Thoracic aorta (tissue), 2 donors: ENCODE measurements around the gene EIPR1. TPM values are rescaled to one million over a fixed set of nuclear protein-coding genes. Genes with fewer than 3 reads are reported as not detected.

ENCODE experiments used
- ATAC-seq: fragments of 150-250 bp; one replicate; pipeline ENCODE4 v1.8.0; 2017; ENCODE audit warnings: low read depth; ENCODE audit not compliant: insufficient number of reproducible peaks, low FRiP score
- DNase-seq: peaks from one replicate; pipeline ENCODE4 v3.0.0-alpha.2; 2020; ENCODE audit warnings: low spot score
- H3K27ac ChIP-seq, 2 donors: fragments of 200-600 bp; sonication (generic); 1 replicate in 1 of 2; 2 replicates in 1 of 2; pipeline ENCODE4 v1.5.1; 2016; ENCODE audit warnings: mild to moderate bottlenecking in 2 of 2, moderate library complexity in 2 of 2
- H3K27me3 ChIP-seq: fragments of 200-600 bp; sonication (generic); replicated peaks from 2 replicates; pipeline ENCODE4 v1.6.0; 2016; ENCODE audit warnings: mild to moderate bottlenecking; ENCODE audit not compliant: insufficient read depth
- H3K36me3 ChIP-seq: fragments of 200-600 bp; sonication (generic); one replicate; pipeline ENCODE4 v1.5.1; 2016
- H3K4me1 ChIP-seq, 2 donors: fragments of 200-600 bp; sonication (generic); 1 replicate in 1 of 2; 2 replicates in 1 of 2; pipeline versions ENCODE4 v1.5.1 to v1.6.0; 2016; ENCODE audit warnings: low read depth in 2 of 2, mild to moderate bottlenecking in 1 of 2; ENCODE audit not compliant: control insufficient read depth in 1 of 2
- H3K4me3 ChIP-seq: fragments of 200-600 bp; sonication (generic); 2 replicates; pipeline ENCODE4 v1.5.1; 2016; ENCODE audit warnings: mild to moderate bottlenecking
- H3K9me3 ChIP-seq: fragments of 200-600 bp; sonication (generic); 2 replicates; pipeline ENCODE4 v1.5.1; 2016
- CTCF ChIP-seq: fragments of 200-600 bp; sonication (generic); IDR thresholded peaks from one replicate; pipeline ENCODE4 v1.5.1; 2019; ENCODE audit warnings: antibody characterized with exemption
- total RNA-seq, 2 donors: library from RNA; depleted of rRNA; stranded (reverse); fragments of >200 nt; gene quantifications; one replicate each; pipeline versions ENCODE4 v1.1.0 to v1.2.3, GENCODE V29; 2016

EIPR1 gene
- 10 to 100 TPM; 17.9 to 40.6 TPM for total RNA-seq

- peak within 1 kb of the TSS; percentile 86 to 92 for H3K27ac ChIP-seq
- H3K4me1 ChIP-seq, result peaks cover 14 to 25% of the 10 kb centered on the region in 2 donors
- no peaks in the 10 kb centered on the region for H3K9me3 ChIP-seq
- no peaks in the 10 kb centered on the region for H3K27me3 ChIP-seq
- peak; percentile 87 for ATAC-seq
- peak; percentile 97 for DNase-seq
- H3K36me3 ChIP-seq, result no peaks in the 10 kb centered on the region
- no peak for TF ChIP-seq CTCF
- peak within 1 kb of the TSS; percentile 83 for H3K4me3 ChIP-seq
Observed at GRCh38 chr2:3377612-3378432, at the start of gene EIPR1. EIPR1 (minus strand) TSS chr2:3377818; CDS start chr2:3377689, 129 bp downstream.

GRCh38 chr2:3427272-3427671 lies 49.7 kb upstream of the EIPR1 start:
- no peak for ATAC-seq
- no peak for DNase-seq
- Histone ChIP-seq H3K9me3 (no peaks in the 10 kb centered on the region), H3K4me3 (no peak overlapping the region), H3K4me1 (no peaks in the 10 kb centered on the region), H3K27me3 (no peaks in the 10 kb centered on the region), H3K36me3 (peaks cover 14% of the 10 kb centered on the region), H3K27ac (no peak overlapping the region)
- no peak for TF ChIP-seq CTCF

- TF ChIP-seq CTCF, result no peak
- H3K27ac ChIP-seq, result no peak overlapping the region
- H3K4me1 ChIP-seq, result no peaks in the 10 kb centered on the region
- no peaks in the 10 kb centered on the region for H3K9me3 ChIP-seq
- no peak for ATAC-seq
- H3K4me3 ChIP-seq, result no peak overlapping the region
- H3K36me3 ChIP-seq, result peaks cover 14% of the 10 kb centered on the region
- no peaks in the 10 kb centered on the region for H3K27me3 ChIP-seq
- no peak for DNase-seq
Observed at GRCh38 chr2:3426615-3427014, 49.0 kb upstream of the EIPR1 start.

- H3K9me3 ChIP-seq, result no peaks in the 10 kb centered on the region
- ATAC-seq (no peak), DNase-seq (no peak)
- H3K27ac ChIP-seq, result no peak overlapping the region
- no peak overlapping the region for H3K4me3 ChIP-seq
- no peak for TF ChIP-seq CTCF
- no peaks in the 10 kb centered on the region for H3K27me3 ChIP-seq
- H3K36me3 ChIP-seq, result peaks cover 14% of the 10 kb centered on the region
- no peaks in the 10 kb centered on the region for H3K4me1 ChIP-seq
Observed at GRCh38 chr2:3424171-3424795, 46.7 kb upstream of the EIPR1 start.

GRCh38 chr2:3423492-3424170 lies 46.0 kb upstream of the EIPR1 start:
- DNase-seq (peak; percentile 17), ATAC-seq (no peak)
- Histone ChIP-seq H3K4me3 (no peak overlapping the region), H3K27ac (no peak overlapping the region), H3K36me3 (peaks cover 14% of the 10 kb centered on the region), H3K4me1 (no peaks in the 10 kb centered on the region), H3K9me3 (no peaks in the 10 kb centered on the region), H3K27me3 (no peaks in the 10 kb centered on the region)
- peak; percentile 98 for TF ChIP-seq CTCF
